ENCODE results near the gene BTRC.

DNA sequence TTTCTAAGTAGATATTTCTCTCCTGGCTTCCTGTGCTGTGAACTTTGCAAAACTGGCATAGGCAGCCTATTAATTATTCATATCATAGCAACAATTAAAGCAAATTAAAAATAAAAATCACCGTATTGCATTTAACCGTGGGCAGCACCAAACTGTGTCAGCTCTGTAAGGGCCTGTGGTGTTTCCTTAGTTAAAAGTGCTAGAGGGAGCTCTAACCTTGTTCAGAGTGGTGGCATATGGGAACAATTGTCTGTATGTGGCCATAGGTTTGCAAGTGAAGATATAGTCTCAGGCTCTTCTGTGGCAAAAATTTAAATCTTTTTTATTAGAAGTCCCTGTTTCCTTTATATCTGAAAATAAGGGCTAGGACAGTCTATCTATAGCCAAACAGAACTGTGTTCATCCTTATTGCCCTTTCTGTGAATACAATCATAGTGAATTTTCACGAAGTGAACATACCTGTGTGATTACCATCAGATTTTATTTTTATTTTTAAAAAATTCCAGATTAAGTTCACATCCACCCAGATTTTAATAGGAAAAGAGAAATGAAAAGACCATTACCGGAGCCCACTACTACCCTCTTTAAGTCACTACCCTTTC is 141.5 kb downstream of the BTRC start:
- TF ChIP-seq POLR2A (IDR thresholded peaks at IDR 0.05), result no peak
- TF ChIP-seq, protein P1, sequence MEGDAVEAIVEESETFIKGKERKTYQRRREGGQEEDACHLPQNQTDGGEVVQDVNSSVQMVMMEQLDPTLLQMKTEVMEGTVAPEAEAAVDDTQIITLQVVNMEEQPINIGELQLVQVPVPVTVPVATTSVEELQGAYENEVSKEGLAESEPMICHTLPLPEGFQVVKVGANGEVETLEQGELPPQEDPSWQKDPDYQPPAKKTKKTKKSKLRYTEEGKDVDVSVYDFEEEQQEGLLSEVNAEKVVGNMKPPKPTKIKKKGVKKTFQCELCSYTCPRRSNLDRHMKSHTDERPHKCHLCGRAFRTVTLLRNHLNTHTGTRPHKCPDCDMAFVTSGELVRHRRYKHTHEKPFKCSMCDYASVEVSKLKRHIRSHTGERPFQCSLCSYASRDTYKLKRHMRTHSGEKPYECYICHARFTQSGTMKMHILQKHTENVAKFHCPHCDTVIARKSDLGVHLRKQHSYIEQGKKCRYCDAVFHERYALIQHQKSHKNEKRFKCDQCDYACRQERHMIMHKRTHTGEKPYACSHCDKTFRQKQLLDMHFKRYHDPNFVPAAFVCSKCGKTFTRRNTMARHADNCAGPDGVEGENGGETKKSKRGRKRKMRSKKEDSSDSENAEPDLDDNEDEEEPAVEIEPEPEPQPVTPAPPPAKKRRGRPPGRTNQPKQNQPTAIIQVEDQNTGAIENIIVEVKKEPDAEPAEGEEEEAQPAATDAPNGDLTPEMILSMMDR (IDR thresholded peaks at IDR 0.05), result no peak

All from prostate gland (tissue), 2 donors.